ENCODE measurements around the gene KEAP1. TPM values are rescaled to one million over a fixed set of nuclear protein-coding genes. Genes with fewer than 3 reads are reported as not detected.
A peak's percentile ranks its signal among the peaks of the same experiment; 100 is the strongest.

Gene KEAP1
- total and polyA plus RNA-seq, 2 of the 13 experiments (the other 11 are each of a cell fraction or from before 2014, with no cell fraction given), result 56.7 to 72.9 TPM

DNA sequence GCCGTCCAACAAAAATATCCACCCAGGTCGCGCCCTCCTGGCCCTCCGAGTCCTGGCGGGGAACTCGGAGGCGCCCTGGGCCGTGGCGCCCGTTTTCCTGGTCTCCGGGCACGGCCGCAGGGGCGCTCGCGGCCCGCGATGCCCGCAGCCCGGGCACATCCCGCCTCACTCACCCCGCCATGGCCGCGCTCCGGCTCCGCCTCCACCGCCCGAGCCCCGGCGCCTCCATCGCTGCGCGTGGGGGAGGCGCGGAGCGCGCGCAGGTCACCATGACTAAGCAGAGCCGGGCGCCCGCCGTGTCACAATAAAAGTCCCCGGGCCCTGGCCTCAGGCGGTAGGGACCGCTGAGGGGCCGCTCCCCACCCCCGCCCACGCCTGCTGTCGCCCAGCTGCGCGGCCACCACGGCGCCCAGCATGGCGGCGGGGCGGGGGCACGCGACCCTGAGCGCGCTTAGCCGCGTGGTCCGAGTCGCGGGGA lies 593 bp downstream of the KEAP1 start (continued):
- TF ChIP-seq ZNF296 (CRISPR knock-in tag; conservative IDR thresholded peaks at IDR 0.05), result no peak
- TF ChIP-seq ZNF44 (CRISPR knock-in tag; IDR thresholded peaks at IDR 0.05), result no peak
- TF ChIP-seq, protein P1, sequence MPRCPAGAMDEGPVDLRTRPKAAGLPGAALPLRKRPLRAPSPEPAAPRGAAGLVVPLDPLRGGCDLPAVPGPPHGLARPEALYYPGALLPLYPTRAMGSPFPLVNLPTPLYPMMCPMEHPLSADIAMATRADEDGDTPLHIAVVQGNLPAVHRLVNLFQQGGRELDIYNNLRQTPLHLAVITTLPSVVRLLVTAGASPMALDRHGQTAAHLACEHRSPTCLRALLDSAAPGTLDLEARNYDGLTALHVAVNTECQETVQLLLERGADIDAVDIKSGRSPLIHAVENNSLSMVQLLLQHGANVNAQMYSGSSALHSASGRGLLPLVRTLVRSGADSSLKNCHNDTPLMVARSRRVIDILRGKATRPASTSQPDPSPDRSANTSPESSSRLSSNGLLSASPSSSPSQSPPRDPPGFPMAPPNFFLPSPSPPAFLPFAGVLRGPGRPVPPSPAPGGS (CRISPR knock-in tag; IDR thresholded peaks at IDR 0.05), result peak; percentile 67; the same call in 1 of the 2 replicates
- TF ChIP-seq ZNF292 (CRISPR knock-in tag; IDR thresholded peaks at IDR 0.05; ENCODE audit: borderline replicate concordance, low read depth), result no peak
- no peak for TF ChIP-seq ZNF275 (CRISPR knock-in tag; IDR thresholded peaks at IDR 0.05; ENCODE audit: borderline replicate concordance)
- TF ChIP-seq, protein P2, sequence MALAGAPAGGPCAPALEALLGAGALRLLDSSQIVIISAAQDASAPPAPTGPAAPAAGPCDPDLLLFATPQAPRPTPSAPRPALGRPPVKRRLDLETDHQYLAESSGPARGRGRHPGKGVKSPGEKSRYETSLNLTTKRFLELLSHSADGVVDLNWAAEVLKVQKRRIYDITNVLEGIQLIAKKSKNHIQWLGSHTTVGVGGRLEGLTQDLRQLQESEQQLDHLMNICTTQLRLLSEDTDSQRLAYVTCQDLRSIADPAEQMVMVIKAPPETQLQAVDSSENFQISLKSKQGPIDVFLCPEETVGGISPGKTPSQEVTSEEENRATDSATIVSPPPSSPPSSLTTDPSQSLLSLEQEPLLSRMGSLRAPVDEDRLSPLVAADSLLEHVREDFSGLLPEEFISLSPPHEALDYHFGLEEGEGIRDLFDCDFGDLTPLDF (CRISPR knock-in tag; IDR thresholded peaks at IDR 0.05), result no peak
- TF ChIP-seq ZNF510 (CRISPR knock-in tag; IDR thresholded peaks at IDR 0.05; ENCODE audit: low read depth), result no peak
- no peak for TF ChIP-seq FIP1L1 (IDR thresholded peaks at IDR 0.05; ENCODE audit: borderline replicate concordance, insufficient read depth, low read depth, low read length)
- TF ChIP-seq ZNF503 (CRISPR knock-in tag; IDR thresholded peaks at IDR 0.05), result peak; percentile 65
- no peak for TF ChIP-seq ZC3H4 (CRISPR knock-in tag; IDR thresholded peaks at IDR 0.05; ENCODE audit: borderline replicate concordance)
- no peak for TF ChIP-seq FOSL1 (CRISPR knock-in tag; IDR thresholded peaks at IDR 0.05; ENCODE audit: borderline replicate concordance)
- TF ChIP-seq ZNF772 (CRISPR knock-in tag; IDR thresholded peaks at IDR 0.05), result peak; percentile 33; the same call in 1 of the 2 replicates
- TF ChIP-seq MAFG (CRISPR knock-in tag; IDR thresholded peaks at IDR 0.05), result peak; percentile 95
- TF ChIP-seq ZFP36 (IDR thresholded peaks at IDR 0.05; ENCODE audit: borderline replicate concordance, low read depth, low read length, partially characterized antibody), result no peak
- TF ChIP-seq SP4 (CRISPR knock-in tag; IDR thresholded peaks at IDR 0.05), result peak; percentile 81
- TF ChIP-seq ZNF235 (CRISPR knock-in tag; IDR thresholded peaks at IDR 0.05; ENCODE audit: borderline replicate concordance), result peak; percentile 67; the same call in 1 of the 2 replicates
- no peak for TF ChIP-seq TOE1 (CRISPR knock-in tag; IDR thresholded peaks at IDR 0.05)
- no peak for TF ChIP-seq KAT2B (IDR thresholded peaks at IDR 0.05; ENCODE audit: borderline replicate concordance, low read depth, low read length)
- no peak; the same call in 1 of the 2 replicates for TF ChIP-seq ZFP1 (CRISPR knock-in tag; IDR thresholded peaks at IDR 0.05)
- peak; percentile 55; the same call in 1 of the 2 replicates for TF ChIP-seq ARID5B (CRISPR knock-in tag; IDR thresholded peaks at IDR 0.05)
- peak; percentile 64; the same call in 1 of the 2 replicates for TF ChIP-seq ZNF343 (CRISPR knock-in tag; IDR thresholded peaks at IDR 0.05)

All from HepG2 (cell line).